Dedifferentiated amniotic fluid mesenchymal stem cell (primary cell): ENCODE results near the gene LRRC39.

Source experiments
- DNase-seq: peaks from one replicate; pipeline ENCODE4 v3.0.0-alpha.2; 2016; ENCODE audit errors: extremely low spot score

The LRRC39 gene

GRCh38 chr1:100147875-100148274 lies 30.2 kb downstream of the LRRC39 start:
- DNase-seq: no peak

DNA sequence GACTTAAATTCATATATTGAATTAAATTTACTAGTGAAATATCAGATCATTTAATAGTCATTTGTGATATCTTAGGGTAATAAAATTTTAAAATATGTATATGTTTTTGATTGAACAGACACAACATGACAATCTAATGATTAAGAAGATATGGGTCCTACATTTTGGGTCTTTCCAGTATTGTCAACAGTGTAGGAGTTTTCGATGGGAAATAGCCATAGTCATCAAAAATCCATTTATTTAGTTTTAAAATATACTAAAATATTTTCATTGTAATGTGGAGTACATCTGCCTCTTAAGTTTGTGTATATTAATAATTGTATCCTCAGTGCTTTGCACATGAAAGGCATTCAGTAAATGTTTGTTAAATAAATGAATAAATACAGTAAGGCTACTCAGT lies 31.1 kb downstream of the LRRC39 start:
- no peak for DNase-seq

GRCh38 chr1:100145116-100145515 lies 32.9 kb downstream of the LRRC39 start:
- no peak for DNase-seq

- no peak for DNase-seq
These were observed 35.7 kb downstream of the LRRC39 start for GRCh38 chr1:100142343-100142742.

DNA sequence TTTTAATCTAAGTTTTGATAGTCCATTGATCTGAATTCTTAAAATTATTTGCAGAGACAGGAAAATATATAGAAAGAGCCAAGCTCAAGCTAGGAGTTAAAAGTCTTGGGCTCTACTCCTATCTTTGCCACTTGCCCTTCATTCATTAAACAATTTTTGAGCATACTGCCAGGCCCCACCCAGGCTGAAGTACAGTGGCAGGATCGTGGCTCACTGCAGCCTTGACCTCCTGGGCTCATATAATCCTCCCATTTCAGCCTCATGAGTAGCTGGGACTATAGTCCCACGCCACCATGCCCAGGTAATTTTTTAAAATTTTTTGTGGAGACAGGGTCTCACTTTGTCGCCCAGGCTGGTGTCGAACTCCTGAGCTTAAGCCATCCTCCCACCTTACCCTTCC lies 36.9 kb downstream of the LRRC39 start:
- DNase-seq: no peak

DNA sequence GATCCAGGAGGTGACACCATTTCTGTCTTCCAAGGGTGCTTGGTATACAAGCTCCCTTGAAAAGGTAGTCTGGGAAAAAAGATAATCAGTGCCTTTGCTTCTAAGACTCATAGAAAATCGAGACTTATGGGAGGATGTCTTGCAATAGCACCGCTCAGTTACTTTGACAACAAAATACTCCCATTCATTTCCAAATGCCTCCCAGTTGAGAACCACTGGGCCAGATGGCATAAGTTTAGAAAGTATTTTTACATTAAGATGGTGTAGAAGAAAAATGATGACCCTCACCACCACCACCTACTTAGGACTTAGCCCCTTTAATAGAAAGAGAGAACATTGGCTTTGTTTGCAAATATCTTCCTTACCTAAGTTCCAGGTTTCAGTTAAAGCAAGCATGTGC lies 40.5 kb downstream of the LRRC39 start:
- DNase-seq: no peak

GRCh38 chr1:100134872-100135271 lies 43.2 kb downstream of the LRRC39 start:
- no peak for DNase-seq

DNA sequence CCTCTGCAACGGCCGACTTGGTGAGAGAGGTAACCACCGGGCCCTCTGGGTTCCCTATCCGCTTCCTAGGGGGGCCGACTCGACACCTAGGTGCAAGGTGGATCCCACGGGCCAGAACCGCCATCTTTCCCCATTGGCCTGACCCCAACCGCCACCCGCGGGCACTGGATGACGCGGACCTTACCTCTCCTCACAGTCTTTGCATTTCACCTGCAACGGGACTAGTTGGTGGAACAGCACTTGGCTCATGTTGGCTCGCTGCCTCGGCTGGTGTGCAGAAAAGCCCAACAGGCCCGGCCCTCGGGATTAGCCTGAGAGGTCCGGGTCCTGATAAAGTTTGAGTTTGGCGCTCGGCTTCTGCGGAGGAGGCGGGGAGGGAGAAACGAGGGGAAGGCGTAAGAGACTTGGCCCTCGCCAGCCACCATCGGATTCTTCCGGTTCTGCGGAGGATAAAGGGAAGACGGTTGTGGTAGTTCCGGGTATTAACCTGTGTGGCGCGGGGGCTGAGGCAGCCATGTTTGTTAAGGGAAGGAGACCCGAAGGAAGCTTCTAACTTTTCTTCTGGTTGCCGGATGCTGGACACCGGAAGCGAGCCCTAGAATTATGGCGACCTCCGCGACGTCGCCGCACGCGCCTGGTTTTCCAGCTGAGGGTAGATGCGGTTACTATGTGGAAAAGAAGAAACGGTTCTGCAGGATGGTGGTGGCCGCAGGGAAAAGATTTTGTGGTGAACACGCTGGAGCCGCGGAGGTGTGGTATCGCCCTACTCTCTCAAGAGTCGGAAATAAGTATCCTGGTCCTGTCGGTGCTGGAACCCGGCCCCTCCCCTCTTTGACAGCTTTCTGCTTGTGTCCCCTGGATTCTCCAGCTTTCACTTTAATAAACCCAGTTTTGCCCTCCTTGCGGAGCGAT lies 45.2 kb downstream of the LRRC39 start, which contains the start of the genes SASS6 and TRMT13:
Gene SASS6 (minus strand): TSS at position 365 of the 912 bp plus-strand sequence. CDS start 116 bp downstream, at position 249.
Gene TRMT13 (plus strand): TSS at position 598 of the 912 bp plus-strand sequence. CDS start 6 bp downstream, at position 604.
- DNase-seq: peak; percentile 99

DNA sequence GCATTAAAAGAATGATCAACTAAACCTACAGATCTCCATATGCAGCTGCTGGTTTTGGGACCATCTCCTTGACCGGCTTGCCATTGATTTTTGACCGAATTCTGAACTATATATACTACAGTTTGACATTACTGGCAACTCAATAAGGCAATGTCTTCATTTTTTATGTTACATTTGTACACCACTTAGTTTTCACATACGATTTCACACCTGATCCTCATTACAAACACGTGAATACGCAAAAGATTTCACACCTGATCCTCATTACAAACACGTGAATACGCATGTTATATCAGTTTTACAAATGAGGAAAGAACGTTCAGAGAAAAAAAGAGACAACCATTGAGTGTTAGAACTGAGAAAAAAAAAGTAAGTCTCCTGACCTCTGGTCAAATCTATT lies 46.4 kb downstream of the LRRC39 start:
- no peak for DNase-seq

- no peak for DNase-seq
These were observed 47.4 kb downstream of the LRRC39 start for GRCh38 chr1:100130552-100131077.

DNA sequence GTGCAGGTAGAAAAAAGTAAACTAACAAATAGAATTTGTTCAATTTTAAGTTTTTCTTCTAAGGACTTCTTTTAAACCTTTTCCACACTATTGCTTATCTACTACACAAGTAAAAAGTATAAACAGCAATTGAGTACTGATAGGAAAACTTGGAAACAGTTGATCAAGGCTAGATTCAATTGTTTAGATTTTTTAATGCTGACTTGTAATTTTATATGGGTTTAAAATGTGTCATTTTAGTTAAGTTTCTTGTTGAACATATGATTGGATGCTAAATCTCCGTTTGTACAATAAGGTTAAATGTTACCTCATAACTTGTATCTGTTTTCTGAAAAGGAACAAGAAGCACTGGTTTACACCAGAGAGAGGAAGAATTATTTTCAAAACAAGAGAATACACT lies 50.8 kb downstream of the LRRC39 start:
- no peak for DNase-seq

DNA sequence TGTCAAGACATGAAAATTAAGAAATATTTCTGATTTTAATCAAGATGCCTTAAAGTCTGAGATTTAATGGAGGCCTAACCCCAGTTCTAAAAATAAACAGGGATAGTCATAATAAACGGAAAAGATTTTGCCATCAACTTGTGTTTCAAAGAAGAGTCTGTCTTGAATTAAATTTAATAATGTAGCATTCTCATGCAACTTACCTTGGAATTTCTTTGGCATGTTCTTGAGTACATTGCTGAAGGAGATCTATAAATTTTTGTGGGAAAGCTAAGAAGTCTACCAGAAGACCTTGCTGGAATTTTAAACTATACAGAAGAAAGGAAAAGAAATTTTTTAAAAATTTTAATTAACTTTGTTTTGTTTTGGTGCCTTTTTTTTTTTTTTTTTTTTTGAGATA lies 55.9 kb downstream of the LRRC39 start:
- DNase-seq: no peak

- no peak for DNase-seq
These were observed 62.5 kb downstream of the LRRC39 start for GRCh38 chr1:100115524-100115923.

DNA sequence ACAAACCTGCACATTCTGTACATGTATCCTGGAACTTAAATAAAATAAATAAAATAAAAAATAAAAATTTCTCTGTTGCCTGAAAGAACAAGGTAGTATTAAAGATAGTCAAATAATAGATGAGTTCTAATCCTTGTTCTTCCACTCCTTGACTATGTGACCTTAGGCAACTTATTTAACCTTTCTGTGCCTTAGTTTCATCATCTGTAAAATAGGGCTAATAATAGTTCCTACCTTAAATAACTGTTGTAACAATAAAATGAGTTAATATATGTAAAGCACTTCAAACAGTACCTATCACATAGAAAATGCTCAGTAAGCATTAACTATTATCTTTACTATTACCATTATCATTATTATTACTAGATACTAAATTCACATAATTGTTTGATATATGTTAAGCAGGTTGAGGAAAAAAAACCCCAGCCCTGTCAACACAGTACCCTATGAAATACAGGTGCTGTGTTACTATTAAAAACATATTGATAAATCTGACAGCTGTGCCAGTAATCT lies 68.4 kb downstream of the LRRC39 start:
- no peak for DNase-seq

DNA sequence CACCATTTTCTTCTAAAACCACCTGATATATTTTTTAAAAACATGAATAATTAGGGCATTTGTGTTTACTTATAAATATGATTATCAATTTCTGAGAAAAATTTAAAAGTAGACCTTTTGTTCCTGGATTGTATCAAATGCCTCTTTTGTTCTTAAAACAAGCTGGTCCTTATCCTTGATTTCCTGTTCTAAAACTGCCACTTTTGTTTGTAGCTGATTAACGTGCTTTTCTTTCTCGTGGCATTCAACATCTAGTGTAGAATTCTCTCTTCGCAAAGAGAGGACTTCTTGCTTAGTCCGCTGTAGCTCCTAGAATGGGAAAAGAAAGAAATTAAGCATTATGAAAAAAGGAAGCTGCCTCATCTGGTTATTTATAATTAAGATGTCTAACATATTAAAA lies 70.4 kb downstream of the LRRC39 start:
- DNase-seq: no peak

DNA sequence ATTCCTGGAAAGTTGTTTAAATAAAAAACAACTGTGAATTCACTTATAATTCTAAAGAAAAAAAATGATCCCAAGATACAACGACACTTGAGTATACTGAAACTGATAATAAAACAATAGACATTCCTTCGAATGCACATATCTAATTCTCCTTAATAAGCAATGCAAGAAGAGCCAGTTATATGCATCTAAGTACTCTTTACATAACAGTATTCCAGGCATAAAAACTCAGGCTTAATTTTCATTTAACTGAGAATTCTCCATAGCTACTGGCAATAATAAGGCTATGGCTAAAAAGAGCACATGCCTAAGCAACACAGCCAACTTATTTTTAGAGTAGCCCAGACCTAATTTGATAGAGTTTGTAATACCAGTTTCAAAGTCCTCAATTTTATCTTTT lies 76.5 kb downstream of the LRRC39 start:
- no peak for DNase-seq

DNA sequence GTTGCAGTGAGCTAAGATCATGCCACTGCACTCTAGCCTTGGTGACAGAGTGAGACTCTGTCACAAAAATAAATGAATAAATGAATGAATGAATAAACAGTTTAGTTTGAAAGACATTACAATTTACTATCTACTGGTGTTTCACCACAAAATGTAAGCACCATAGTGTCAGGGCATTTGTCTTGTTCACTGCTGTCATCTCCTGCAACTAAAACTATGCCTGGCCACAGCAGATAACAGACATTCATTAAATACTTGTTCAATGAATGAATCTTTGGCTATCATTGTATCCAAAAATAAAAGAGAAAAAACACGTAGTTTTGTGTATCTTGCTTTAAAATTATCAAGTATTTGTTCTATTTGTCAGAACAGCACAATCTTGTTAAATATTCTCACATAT lies 77.9 kb downstream of the LRRC39 start:
- no peak for DNase-seq
